Nucleus accumbens (tissue), 56 donors: ENCODE measurements around the gene LLCFC1.
"Not testable (repeated sequence)": the region's sequence is repeated elsewhere in the genome, so short reads cannot be mapped to it uniquely, and the experiment has no call there.

Source experiments
- DNase-seq, 56 donors: peaks; one replicate each; lab custom pipeline; 2025; lab: John Stamatoyannopoulos, UW

LLCFC1 gene

DNA sequence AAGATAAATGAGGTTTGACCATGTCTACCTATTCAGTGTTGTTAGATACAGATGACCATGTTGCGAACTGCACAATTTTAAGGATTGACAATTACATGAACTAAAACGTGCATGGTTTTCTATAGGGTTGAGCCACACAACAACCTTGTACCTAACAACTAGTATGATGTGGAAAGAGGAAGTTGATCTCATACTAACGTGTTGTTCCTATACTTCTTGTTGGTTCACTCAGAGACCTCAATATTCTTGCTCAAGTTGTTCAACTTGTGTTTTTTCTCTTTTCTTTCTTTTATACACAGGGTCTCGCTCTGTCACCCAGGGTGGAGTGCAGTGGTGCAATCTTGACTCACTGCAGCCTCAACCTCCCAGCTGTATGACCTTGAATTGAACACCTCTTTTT lies 28.9 kb downstream of the LLCFC1 start:
- DNase-seq: no peak

DNA sequence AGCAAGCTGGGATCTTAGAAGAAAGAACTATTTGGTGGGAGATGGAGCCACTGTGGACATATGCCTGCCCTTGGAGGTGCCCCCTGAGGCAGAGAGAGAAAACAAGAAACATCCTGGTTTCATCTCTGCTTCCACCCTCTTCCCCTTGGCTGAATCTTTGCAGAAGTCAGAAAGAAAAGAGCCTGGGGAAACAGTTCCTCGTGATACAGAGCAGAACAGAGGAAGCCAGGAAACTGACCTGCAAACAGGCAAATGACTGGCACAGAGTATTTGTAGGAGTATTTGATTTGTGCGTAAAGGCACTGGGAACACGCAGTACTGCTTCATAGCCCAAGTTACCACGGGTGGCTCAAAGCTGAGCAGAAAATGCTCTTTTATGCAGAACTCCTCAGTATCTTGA lies 29.9 kb downstream of the LLCFC1 start:
- DNase-seq: no peak

DNA sequence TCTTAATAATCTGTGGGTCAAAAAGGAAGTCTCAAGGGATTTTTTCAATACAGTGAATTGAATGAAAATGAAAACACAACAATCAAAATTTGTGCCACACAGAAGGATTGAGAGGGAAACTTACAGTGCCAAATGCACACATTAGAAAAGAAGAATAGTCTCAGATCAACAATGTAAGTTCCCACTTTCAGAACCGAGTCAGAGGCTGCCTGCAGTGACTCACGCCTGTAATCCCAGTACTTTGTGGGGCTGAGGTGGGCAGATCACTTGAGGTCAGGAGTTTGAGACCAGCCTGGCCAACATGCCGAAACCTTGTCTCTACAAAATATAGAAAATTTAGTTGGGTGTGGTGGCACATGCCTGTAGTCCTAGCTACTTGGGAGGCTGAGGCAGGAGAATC lies 35.3 kb downstream of the LLCFC1 start:
- no peak for DNase-seq

DNA sequence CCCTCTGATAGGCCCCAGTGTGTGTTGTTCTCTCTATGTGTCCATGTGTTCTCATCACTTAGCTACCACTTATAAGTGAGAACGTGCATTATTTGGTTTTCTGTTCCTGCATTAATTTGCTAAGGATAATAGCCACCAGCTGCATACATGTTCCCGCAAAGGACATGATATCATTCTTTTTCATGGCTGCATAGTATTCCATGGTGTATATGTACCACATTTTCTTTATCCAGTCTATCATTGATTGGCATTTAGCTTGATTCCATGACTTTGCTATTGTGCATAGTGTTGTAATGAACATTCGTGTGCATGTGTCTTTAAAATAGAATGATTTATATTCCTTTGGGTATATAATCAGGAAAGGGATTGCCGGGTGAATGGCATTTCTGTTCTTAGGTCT lies 39.1 kb downstream of the LLCFC1 start:
- DNase-seq: not testable (repeated sequence)

DNA sequence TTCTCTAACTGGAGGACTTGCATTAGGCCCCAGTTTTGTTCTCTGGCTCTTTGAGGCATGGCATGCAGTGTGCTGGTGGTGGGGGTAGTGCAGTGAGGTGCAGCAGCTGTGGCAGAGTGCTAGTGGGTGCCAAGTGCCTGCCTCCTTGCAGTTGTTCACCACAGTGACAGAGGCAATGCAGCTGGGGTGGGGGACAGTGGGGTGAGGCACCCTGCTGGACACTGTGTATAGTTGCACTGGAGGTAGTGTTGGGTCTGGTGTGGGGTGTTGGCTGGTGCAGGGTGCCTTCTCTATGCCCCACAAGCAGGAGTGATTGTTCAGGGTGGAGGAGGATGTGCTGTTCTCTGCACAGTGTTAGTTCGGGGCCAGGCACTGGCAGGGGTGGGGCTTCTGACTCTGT lies 44.5 kb downstream of the LLCFC1 start:
- DNase-seq: no peak

DNA sequence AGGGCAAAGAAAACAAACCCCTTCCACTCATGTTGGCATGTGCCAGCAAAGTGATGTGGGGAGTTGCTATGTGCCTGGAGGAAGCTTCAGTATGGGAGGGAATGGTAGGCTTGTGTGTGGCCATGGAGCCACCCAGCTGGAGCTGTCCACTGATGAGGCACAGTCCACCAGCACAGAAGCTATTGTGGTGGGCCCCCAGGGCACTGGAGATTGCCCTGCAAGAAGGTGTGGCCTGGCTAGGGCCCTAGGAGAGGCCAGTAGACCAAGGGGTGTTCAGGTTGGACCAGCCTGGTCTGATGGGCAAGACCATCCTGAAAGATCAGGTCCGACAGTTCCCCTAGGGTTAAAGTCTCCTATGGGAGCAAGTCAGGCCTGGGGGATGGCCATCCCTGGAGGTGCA lies 45.0 kb downstream of the LLCFC1 start:
- DNase-seq: no peak
